GM12801 (cell line): ENCODE results near the gene ZNF660.

Experiments
- CTCF ChIP-seq: IDR thresholded peaks from one replicate; pipeline ENCODE4 v1.5.1; 2011; ENCODE audit warnings: control low read depth; ENCODE audit not compliant: insufficient read length; ENCODE audit errors: extremely low read depth

The ZNF660 gene

GRCh38 chr3:44628716-44629115 is 44.0 kb downstream of the ZNF660 start:
- TF ChIP-seq CTCF = no peak

GRCh38 chr3:44632193-44632592 is 47.4 kb downstream of the ZNF660 start:
- no peak for TF ChIP-seq CTCF

GRCh38 chr3:44642337-44642736 is 57.6 kb downstream of the ZNF660 start:
- TF ChIP-seq CTCF = no peak

GRCh38 chr3:44643024-44643423 is 58.3 kb downstream of the ZNF660 start:
- TF ChIP-seq CTCF = no peak

GRCh38 chr3:44647771-44648170 is 63.0 kb downstream of the ZNF660 start:
- no peak for TF ChIP-seq CTCF

- no peak for TF ChIP-seq CTCF
These were observed 63.9 kb downstream of the ZNF660 start, which contains the start of gene ZNF35 for GRCh38 chr3:44648564-44649229. Gene ZNF35, plus strand, starts transcription at chr3:44648732. Its CDS starts 2,336 bp downstream, at chr3:44651068.
